ENCODE results near the gene NRBP1.
"Not testable (repeated sequence)": the region's sequence is repeated elsewhere in the genome, so short reads cannot be mapped to it uniquely, and the experiment has no call there.

The NRBP1 gene

DNA sequence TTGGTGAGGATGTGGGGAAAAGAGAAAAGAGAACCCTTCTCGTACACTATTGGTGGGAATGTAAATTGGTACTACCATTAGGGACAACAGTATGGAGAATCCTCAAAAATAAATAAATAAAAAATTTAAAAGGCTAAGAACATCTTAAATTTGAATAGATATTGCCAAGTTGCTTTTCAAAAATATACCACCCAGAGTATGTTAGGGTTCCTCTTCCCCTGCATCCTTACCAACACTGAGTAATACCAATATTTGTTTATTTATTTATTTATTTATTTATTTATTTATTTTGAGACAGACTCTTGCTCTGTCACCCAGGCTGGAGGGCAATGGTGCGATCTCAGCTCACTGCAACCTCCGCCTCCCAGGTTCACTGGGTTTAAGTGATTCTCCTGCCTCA lies 5.5 kb upstream of the NRBP1 start:
- DNase-seq: no peak

DNA sequence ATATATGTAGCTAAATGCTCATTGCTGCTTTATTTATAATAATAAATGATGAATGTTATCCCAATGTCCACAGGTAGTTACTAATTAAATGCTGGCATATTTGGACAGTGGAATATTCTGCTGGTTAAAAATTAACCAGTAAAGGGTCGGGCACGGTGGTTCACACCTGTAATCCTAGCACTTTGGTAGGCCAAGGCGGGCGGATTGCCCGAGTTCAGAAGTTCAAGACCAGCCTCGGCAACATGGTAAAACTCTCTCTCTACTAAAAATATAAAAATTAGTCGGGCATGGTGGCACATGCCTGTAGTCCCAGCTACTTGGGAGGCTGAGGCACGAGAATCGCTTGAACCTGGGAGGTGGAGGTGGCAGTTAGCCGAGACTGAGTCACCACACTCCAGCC lies 3.4 kb upstream of the NRBP1 start:
- DNase-seq: not testable (repeated sequence)

DNA sequence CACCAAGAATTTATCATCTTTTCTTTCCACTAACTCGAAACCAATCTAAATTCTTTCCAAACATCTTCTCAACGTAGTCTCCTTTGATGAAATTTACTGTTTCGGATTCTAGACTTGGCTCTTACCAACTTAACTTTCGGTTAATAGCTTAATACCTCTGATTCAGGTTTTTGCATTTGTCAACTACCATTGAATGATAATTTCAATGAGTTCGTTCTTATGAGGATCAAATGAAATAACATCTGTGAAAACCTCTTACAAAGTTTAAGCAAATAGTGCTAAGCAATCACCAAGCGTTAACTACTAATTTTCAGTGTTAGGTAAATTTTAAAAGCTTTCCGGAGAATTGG lies 593 bp upstream of the NRBP1 start:
- no peak for DNase-seq

DNA sequence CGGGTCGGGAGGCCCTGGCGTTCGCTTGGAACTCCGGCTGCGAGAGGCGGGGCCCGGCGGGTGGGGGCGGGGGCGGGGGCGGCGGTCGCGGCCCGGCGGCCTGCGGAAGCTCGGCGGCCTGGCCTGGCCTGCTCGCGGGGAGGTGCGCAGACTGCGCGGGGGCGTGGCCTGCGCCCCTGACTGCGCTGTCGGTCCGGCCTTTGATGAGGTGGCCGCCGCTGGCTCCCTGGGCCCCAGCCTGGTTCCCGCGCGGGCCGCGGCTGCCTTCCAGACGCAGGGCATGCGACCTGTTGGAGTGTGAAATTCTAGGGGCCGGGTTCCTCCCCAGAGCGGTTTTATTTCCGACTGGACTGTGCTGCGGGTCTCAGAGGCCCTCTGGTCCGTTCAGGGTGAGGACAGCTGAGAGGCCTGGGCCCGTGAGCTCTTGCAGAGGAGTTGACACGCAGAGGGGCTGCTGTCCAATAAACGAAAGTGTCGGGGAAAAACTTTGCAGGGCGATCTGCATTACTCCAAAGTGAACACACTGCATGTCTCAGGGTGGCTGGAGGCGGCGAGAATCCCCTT lies 629 bp downstream of the NRBP1 start:
- DNase-seq: peak; percentile 80 to 84

DNA sequence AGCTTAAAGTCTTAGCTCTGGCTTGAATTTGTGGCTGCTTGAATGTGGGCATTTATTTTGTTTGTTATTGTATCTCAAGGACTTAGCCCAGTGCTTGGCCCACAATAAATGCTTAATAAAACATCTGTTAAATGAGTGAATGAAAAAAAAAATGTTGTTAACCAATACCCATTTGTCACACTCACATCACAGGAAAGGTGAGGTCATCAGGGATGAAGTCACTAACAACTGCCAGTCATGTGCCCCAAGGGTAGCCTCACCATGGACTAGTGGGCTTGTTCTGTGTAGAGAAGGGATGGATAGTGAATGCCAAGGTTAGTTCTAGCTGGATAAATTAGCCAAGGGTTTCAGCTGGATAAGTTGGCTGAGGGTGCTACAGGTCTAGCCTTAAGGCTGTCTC lies 3.0 kb downstream of the NRBP1 start:
- DNase-seq: peak; percentile 29 to 33

DNA sequence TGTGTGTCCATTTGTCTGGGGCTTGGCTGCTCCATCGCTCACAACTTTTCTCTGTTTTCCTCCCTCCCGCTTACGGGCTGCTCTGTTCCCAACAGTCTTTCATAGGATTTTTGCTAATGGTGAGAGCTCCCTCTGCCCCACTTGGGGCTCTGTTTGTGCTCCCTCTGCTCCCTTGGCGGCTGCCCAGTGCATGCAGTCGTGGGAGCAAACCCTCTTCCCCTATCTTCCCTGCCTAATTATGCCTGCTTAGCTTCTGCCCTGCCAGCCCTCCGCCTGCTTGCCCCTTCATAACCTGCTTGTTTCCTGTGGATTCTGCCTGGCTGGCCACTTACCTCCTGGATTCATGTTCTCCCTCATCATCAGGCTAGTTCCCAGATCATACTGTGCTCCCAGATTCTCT lies 7.2 kb downstream of the NRBP1 start:
- DNase-seq: no peak

DNA sequence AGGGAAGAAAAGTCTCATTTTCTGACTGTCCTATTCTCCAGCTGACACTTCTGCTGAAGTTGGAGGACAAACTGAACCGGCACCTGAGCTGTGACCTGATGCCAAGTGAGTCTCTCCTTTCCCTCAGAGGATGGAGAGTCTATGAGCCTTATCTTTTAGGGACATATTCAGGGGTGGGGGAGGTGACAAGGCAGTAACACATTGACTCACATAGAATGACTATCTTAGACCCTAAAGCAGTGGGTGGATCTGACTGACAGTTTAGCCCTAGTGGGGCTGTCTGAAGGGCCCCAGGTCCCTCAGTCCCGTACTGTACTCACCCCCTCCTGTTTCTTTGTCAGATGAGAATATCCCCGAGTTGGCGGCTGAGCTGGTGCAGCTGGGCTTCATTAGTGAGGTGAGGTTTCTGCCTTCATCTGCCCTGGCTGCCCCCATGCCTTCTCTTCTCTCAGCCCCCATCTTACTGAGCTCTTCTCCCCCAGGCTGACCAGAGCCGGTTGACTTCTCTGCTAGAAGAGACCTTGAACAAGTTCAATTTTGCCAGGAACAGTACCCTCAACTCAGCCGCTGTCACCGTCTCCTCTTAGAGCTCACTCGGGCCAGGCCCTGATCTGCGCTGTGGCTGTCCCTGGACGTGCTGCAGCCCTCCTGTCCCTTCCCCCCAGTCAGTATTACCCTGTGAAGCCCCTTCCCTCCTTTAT lies 12.9 kb downstream of the NRBP1 start:
- no peak for DNase-seq

DNA sequence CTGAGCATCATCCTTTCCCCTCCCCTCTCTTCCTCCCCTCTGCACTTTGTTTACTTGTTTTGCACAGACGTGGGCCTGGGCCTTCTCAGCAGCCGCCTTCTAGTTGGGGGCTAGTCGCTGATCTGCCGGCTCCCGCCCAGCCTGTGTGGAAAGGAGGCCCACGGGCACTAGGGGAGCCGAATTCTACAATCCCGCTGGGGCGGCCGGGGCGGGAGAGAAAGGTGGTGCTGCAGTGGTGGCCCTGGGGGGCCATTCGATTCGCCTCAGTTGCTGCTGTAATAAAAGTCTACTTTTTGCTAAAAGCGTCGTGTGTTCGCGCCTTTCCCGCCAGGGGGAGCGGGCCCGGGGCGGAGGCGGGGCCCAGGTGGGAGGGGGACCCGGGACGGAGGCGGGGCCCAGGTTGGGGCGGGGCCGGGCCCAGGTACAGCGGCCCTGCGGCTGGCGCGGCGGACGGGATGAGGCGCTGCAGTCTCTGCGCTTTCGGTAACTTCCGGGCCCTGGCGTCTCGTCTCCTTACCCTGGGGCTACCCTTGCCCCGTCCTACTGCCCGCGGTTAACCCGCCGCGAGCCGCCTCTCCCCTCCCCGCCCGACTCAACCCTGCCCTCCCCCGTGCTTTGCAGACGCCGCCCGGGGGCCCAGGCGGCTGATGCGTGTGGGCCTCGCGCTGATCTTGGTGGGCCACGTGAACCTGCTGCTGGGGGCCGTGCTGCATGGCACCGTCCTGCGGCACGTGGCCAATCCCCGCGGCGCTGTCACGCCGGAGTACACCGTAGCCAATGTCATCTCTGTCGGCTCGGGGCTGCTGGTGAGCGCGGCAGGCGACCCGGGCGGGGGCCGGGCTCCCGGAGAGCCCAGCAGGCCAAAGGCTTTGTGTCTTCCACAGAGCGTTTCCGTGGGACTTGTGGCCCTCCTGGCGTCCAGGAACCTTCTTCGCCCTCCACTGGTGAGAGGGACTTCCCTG lies 13.8 kb downstream of the NRBP1 start, which contains the start of gene KRTCAP3:
TSS of gene KRTCAP3 (plus strand) at position 424 of the 962 bp plus-strand sequence. CDS start at position 456, 32 bp downstream.
- peak; percentile 35 to 74 for DNase-seq

DNA sequence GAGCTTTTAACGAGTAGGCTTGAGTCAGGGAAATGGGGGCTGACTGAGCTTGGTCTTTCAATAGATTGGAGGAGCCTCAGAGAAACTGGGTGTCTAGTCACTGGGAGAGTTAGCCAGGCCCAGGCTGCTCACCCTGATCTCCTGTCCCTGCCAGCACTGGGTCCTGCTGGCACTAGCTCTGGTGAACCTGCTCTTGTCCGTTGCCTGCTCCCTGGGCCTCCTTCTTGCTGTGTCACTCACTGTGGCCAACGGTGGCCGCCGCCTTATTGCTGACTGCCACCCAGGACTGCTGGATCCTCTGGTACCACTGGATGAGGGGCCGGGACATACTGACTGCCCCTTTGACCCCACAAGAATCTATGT lies 14.5 kb downstream of the NRBP1 start:
- DNase-seq: no peak

DNA sequence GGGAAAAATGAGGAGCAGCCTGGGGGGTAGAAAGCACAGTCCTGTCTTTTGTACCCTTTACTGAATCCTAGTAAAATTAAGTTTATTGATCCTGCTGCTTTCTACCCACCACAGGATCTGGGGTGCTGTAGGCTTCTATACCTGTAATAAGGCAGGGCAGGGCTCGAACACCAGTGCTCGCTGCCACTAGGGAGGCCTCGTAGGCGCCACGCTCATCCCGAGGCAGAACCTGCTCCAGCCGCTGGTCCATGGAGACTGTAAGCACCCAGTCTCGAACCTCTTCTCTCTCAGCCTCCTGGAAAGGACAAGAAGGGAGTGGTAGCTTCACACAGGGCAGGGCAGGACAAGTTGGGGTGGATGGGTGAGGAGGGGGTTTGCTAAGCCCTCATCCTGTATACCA lies 16.7 kb downstream of the NRBP1 start:
- no peak for DNase-seq

DNA sequence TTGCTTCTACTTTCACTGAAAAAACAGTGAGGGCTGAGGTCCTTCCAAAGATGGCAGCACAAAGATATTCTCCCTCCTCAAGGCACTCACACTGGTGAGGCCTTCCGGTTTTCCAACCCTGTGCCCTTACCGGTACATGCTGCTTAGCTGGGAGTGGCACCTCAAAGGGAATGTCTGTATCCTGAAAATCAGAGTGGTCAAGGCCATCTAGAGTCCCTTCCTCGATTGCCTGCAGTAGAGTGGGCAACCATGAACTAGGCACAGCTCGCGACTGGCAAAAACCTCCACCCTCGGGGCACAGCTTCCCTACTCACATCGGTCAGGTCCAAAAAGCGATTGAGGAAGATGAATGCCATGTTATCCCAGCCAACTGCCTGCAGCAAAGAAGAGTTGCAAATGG lies 17.2 kb downstream of the NRBP1 start:
- no peak for DNase-seq

DNA sequence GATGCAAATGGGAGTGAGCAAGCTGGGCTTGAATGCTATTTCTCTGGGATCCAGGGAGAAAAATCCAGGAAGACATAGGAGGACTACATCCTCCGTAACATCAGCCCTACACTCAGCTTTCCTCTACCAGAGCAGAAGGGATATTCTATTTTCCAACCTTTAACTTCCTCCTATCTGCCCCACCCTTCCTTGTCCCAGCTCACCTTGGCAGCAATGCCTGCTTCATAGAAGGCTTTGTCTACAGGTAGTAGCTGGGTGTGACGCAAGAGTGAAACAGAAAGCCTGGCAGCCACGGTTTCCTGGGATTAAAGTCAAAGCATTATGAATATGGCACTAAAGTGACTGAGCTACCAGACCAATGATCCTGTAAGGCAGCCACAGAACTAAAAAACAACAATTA lies 17.6 kb downstream of the NRBP1 start:
- no peak for DNase-seq

DNA sequence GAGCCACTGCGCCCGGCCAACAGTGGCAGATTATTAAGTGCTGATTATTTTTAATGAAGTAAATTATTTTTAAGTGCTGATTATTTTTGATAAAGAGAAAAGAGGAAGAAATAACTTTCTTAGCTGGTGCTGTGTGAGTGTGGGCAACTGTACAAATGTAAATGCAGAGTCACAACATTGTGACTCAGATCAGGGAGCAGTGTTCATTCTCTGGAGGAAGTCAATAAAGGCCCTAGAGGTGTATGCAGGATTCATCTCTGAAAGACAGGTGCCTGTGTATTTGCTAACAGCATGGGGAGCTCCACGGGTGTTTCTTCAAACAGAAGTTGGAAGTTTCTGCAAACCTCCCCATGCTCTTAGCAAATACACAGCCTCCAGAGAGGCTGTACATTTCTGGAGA lies 19.9 kb downstream of the NRBP1 start:
- no peak for DNase-seq

DNA sequence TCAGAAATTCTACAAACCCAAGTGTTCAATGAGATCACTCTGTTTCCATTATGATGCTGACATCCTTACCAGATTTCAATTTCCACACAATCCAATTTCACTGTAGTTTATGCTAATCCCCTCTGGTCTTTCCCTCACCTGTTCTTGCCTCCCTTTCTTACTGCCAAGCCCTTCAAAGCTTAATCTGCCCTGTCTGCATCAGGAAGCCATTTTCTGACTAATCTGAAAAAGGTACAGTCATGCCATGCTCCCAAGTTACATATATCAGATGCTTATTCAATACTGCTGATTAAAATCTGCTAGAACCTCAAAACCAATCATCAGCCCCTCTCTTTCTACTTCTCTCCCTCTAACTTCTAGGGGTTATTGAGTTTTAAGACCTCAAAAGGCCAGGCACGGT lies 22.7 kb downstream of the NRBP1 start:
- no peak for DNase-seq

DNA sequence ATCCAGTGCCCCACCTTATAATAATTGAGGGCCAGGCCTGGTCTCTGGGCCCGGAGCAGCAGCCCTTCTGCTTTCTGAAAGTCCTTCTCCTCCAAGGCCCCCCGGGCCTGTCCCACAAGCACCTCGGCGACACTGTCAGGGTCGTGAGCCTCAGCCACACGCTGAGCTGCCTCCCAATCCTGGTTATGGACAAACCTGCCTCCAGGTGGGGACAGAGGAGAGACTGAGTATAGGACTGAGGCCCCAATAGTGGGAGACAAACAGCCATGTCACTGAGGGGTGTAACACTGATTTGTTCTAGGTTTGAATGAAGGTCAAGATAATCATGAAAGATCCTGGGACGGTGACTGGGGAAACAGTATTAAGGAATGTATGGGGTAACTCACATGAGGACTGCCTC lies 25.5 kb downstream of the NRBP1 start:
- DNase-seq: no peak

DNA sequence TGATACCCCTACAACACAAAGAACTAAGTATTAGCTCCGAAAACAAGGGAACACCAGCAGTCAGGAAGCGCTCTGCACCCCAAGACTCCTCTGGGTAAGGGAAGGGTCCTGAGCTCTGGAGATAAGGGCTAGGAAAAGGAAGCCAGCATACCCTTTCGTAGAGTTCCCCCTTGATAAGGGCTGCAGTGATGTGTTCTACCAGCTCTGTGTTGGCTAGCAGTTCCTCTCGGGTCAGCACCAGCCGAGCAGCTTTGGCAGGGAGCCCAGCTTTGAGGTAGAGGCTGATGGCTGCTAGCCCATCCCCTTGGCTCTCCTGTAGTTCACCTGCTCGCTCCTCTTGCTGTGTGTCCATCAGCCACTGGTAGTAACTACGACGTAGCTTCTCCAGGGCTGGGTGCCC lies 32.7 kb downstream of the NRBP1 start:
- no peak for DNase-seq

DNA sequence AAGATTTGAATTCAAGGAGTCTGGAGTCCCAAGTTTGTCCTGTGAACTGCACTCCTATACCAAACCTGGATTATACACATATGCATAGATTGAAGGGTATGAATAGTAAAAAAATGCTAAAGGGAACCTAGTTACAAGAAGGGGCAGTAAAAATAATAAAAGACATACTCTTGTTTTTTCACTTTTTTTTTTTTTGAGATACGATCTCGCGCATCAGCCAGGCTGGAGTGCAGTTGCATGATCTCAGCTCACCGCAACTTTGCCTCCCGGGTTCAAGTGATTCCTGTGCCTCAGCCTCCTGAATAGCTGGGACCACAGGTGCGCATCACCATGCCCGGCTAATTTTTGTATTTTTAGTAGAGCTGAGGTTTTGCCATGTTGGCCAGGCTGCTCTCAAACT lies 36.0 kb downstream of the NRBP1 start:
- DNase-seq: no peak

DNA sequence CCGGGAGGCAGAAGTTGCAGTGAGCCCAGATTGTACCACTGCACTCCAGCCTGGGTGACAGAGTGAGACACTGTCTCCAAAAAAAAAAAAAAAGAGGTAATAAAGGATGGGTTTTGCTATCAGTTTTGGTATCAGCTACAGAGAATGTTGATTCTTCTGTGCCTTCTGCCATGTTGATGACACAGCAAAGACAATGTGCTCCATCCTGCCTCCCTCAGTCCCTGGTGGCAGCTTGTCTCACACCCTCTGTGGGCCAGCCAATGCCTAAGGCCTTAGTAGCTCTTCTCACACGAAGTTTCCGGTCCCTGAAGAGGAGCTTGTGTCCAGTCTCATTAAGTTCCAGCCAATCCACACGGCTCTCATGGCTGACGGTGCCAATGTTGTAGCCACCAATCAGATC lies 43.5 kb downstream of the NRBP1 start:
- no peak for DNase-seq

DNA sequence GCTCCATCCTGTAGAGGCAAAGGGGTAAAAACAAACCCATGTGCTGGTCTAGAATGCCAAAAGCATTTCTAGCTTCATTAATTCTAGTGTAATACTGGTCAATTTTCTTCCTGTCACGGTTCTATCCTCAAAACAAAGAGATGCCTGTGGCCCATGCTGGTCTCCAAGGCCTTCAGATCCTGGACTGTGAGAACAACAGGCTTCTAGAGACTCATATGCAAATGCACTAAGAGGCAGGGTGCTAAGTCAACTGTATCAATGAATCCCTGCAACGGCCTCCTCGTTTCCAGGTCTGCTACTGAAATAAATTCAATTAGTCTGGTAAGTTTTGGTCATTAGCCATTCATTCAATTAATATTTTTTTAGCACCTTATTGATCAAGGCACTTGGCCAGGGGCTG lies 57.1 kb downstream of the NRBP1 start:
- DNase-seq: no peak

DNA sequence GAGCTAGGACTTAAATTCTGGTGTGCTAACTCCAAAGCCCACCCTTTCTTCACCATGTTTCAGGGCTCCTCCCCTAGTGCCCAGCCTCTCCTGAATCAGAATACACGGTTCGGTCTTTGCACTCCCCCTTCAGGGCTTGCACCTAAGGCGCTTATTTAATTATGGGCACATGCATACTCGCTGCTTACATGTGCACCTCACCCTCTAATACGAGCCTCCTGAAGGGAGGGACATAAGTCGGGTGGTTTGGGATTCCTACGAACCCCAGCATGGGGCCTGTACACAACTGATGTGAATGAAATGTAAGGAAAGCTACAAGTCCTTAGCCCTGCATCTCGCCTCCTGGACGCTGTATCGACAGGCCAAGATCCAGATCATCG lies 60.7 kb downstream of the NRBP1 start:
- DNase-seq: peak in 1 of 2 donors; percentile 40

DNA sequence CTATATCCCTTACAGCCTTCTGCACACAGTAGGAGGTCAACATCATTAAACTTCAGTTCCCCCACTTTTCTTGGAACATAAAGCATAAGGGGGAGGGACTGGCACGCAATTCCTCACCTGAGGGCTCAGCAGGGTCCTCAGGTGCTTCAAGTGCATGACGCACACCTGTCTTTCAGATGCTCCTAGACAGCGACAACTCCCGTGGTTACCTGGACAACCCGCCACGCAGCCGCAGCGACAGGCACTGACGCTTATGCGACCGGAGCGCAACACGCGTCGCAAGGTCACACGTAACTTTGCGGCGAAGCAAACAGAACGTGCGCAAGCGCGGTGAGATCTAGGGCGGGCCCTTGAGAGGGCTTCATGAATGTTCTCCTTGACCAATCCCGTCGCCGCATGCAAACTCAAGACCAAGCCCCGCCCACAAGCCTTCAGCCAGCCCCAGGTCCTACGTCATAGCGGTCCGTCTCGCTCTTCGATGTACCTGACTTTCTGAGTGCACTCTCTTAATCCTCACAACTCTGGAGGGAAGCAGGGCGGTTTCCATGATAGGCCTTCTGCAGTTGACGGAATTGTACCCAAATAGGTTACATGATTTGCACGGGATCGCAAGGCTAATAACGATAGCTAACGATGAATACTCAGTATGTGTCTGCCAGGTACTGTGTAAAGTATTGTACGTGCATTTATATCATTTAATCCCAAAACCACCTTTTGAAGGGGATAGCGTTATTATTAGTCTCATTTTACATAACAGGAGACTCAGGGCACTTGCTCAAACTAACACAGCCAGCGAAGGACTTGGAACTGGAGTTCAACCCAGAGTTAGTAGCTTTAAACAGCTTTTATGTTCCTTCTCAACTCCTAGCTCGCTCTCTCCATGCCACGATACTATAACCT lies 61.3 kb downstream of the NRBP1 start, which contains the start of gene IFT172:
TSS of gene IFT172 (minus strand) at position 246 of the 900 bp plus-strand sequence. CDS start at position 156, 90 bp downstream.
- DNase-seq: peak; percentile 99 to 100

Data from CD4-positive, alpha-beta T cell treated with Interleukin-1 beta for 1 hour (primary cell).